ENCODE measurements around the gene PLPPR4.
A peak's percentile ranks its signal among the peaks of the same experiment; 100 is the strongest.

The PLPPR4 gene

GRCh38 chr1:99348397-99349132, 84.3 kb downstream of the PLPPR4 start:
- H2AK5ac ChIP-seq (ENCODE audit: low read length): no peak overlapping the region
- WGBS (ENCODE audit: extremely low coverage, insufficient coverage, insufficient read length): no CpG with 5 or more reads among the region's 5 CpGs
- H3K27me3 ChIP-seq (ENCODE audit: insufficient read depth, low read length): no peaks in the 10 kb centered on the region
- no peak overlapping the region for H4K12ac ChIP-seq (ENCODE audit: low read depth, low read length)
- no peak overlapping the region for H2BK5ac ChIP-seq (ENCODE audit: low read depth, low read length, poor library complexity)
- H3K18ac ChIP-seq (ENCODE audit: low read length): no peak overlapping the region
- H3K4me3 ChIP-seq (ENCODE audit: low read depth, low read length): no peak overlapping the region
- H3K79me1 ChIP-seq (ENCODE audit: low read length): no peaks in the 10 kb centered on the region
- H3K9ac ChIP-seq (ENCODE audit: low read length): no peak overlapping the region
- no peak overlapping the region for H3K4ac ChIP-seq (ENCODE audit: low read depth, low read length)
- no peaks in the 10 kb centered on the region for H3K79me2 ChIP-seq (ENCODE audit: control insufficient read depth, insufficient read depth, low read length, poor library complexity)
- no peak overlapping the region for H3K23ac ChIP-seq (ENCODE audit: low read length)
- no peaks in the 10 kb centered on the region for H3K4me1 ChIP-seq (ENCODE audit: control insufficient read depth in 1 of 2, insufficient read depth in 2 of 2, low read length in 2 of 2)
- H4K8ac ChIP-seq (ENCODE audit: low read depth, low read length): no peak overlapping the region
- no peaks in the 10 kb centered on the region for H3K9me3 ChIP-seq (ENCODE audit: insufficient read depth, low read depth, low read length)
- H3K4me2 ChIP-seq (ENCODE audit: low read length): no peak overlapping the region
- no peak overlapping the region for H2AFZ ChIP-seq (ENCODE audit: insufficient read depth, low read length, poor library complexity)
- DNase-seq: no peak
- no peak overlapping the region for H4K91ac ChIP-seq (ENCODE audit: low read depth, low read length)
- no peak overlapping the region for H2BK120ac ChIP-seq (ENCODE audit: insufficient read depth, low read length, poor library complexity)
- no peak overlapping the region for H3K14ac ChIP-seq (ENCODE audit: low read length)
- H3K36me3 ChIP-seq (ENCODE audit: control insufficient read depth in 1 of 2, insufficient read depth in 2 of 2, low read length in 2 of 2): no peaks in the 10 kb centered on the region
- H2BK12ac ChIP-seq (ENCODE audit: low read length): no peak overlapping the region
- H3K27ac ChIP-seq (ENCODE audit: low read depth, low read length): no peak overlapping the region

GRCh38 chr1:99352821-99353220, 88.5 kb downstream of the PLPPR4 start:
- no peak overlapping the region for H4K12ac ChIP-seq (ENCODE audit: low read depth, low read length)
- H2BK120ac ChIP-seq (ENCODE audit: insufficient read depth, low read length, poor library complexity): no peak overlapping the region
- no peak overlapping the region for H2AK5ac ChIP-seq (ENCODE audit: low read length)
- no peaks in the 10 kb centered on the region for H3K36me3 ChIP-seq (ENCODE audit: control insufficient read depth in 1 of 2, insufficient read depth in 2 of 2, low read length in 2 of 2)
- WGBS (ENCODE audit: extremely low coverage, insufficient coverage, insufficient read length): no CpG with 5 or more reads among the region's 2 CpGs
- H3K4me1 ChIP-seq (ENCODE audit: control insufficient read depth in 1 of 2, insufficient read depth in 2 of 2, low read length in 2 of 2): no peaks in the 10 kb centered on the region
- no peak overlapping the region for H3K4me2 ChIP-seq (ENCODE audit: low read length)
- H3K9me3 ChIP-seq (ENCODE audit: insufficient read depth, low read depth, low read length): no peaks in the 10 kb centered on the region
- no peaks in the 10 kb centered on the region for H3K79me1 ChIP-seq (ENCODE audit: low read length)
- H4K91ac ChIP-seq (ENCODE audit: low read depth, low read length): no peak overlapping the region
- H2BK5ac ChIP-seq (ENCODE audit: low read depth, low read length, poor library complexity): no peak overlapping the region
- no peak overlapping the region for H4K8ac ChIP-seq (ENCODE audit: low read depth, low read length)
- no peak overlapping the region for H3K18ac ChIP-seq (ENCODE audit: low read length)
- no peak for DNase-seq
- no peak overlapping the region for H3K9ac ChIP-seq (ENCODE audit: low read length)
- no peak overlapping the region for H3K23ac ChIP-seq (ENCODE audit: low read length)
- no peak overlapping the region for H3K27ac ChIP-seq (ENCODE audit: low read depth, low read length)
- no peak overlapping the region for H2AFZ ChIP-seq (ENCODE audit: insufficient read depth, low read length, poor library complexity)
- H3K4me3 ChIP-seq (ENCODE audit: low read depth, low read length): no peak overlapping the region
- no peak overlapping the region for H3K4ac ChIP-seq (ENCODE audit: low read depth, low read length)
- H3K14ac ChIP-seq (ENCODE audit: low read length): no peak overlapping the region
- H3K79me2 ChIP-seq (ENCODE audit: control insufficient read depth, insufficient read depth, low read length, poor library complexity): no peaks in the 10 kb centered on the region
- no peaks in the 10 kb centered on the region for H3K27me3 ChIP-seq (ENCODE audit: insufficient read depth, low read length)
- H2BK12ac ChIP-seq (ENCODE audit: low read length): no peak overlapping the region

GRCh38 chr1:99358770-99359169, 94.5 kb downstream of the PLPPR4 start:
- no peaks in the 10 kb centered on the region for H3K79me2 ChIP-seq (ENCODE audit: control insufficient read depth, insufficient read depth, low read length, poor library complexity)

More at GRCh38 chr1:99358770-99359169, 94.5 kb downstream of the PLPPR4 start:
- peak in 1 of 2 donors; percentile 92 for DNase-seq
- Histone ChIP-seq H3K27me3 (ENCODE audit: insufficient read depth, low read length) (no peaks in the 10 kb centered on the region), H2BK120ac (ENCODE audit: insufficient read depth, low read length, poor library complexity) (no peak overlapping the region), H4K91ac (ENCODE audit: low read depth, low read length) (no peak overlapping the region), H2BK12ac (ENCODE audit: low read length) (no peak overlapping the region), H3K4me1 (ENCODE audit: control insufficient read depth in 1 of 2, insufficient read depth in 2 of 2, low read length in 2 of 2) (no peaks in the 10 kb centered on the region), H3K4me3 (ENCODE audit: low read depth, low read length) (no peak overlapping the region), H3K23ac (ENCODE audit: low read length) (no peak overlapping the region), H3K79me1 (ENCODE audit: low read length) (no peaks in the 10 kb centered on the region), H3K27ac (ENCODE audit: low read depth, low read length) (no peak overlapping the region), H3K36me3 (ENCODE audit: control insufficient read depth in 1 of 2, insufficient read depth in 2 of 2, low read length in 2 of 2) (no peaks in the 10 kb centered on the region), H2AFZ (ENCODE audit: insufficient read depth, low read length, poor library complexity) (no peak overlapping the region), H3K4ac (ENCODE audit: low read depth, low read length) (no peak overlapping the region), H3K18ac (ENCODE audit: low read length) (no peak overlapping the region), H3K9me3 (ENCODE audit: insufficient read depth, low read depth, low read length) (no peaks in the 10 kb centered on the region), H2AK5ac (ENCODE audit: low read length) (no peak overlapping the region), H3K4me2 (ENCODE audit: low read length) (no peak overlapping the region), H4K8ac (ENCODE audit: low read depth, low read length) (no peak overlapping the region), H2BK5ac (ENCODE audit: low read depth, low read length, poor library complexity) (no peak overlapping the region), H3K9ac (ENCODE audit: low read length) (no peak overlapping the region), H3K14ac (ENCODE audit: low read length) (no peak overlapping the region), H4K12ac (ENCODE audit: low read depth, low read length) (no peak overlapping the region)

Data from trophoblast cell (in vitro differentiated cells and primary cell).